Astrocyte (in vitro differentiated cells and primary cell): ENCODE measurements around the gene ARFGEF2.

Experiments
- CTCF ChIP-seq: IDR thresholded peaks from 2 replicates; pipeline ENCODE4 v1.5.1; 2011; ENCODE audit warnings: low read depth, mild to moderate bottlenecking, inconsistent platforms, low read length, moderate library complexity; ENCODE audit not compliant: insufficient read depth
- EZH2 ChIP-seq: IDR thresholded peaks from 2 replicates; pipeline ENCODE4 v1.6.1; 2012; ENCODE audit warnings: mild to moderate bottlenecking, low read length, inconsistent platforms; ENCODE audit not compliant: insufficient read depth

DNA sequence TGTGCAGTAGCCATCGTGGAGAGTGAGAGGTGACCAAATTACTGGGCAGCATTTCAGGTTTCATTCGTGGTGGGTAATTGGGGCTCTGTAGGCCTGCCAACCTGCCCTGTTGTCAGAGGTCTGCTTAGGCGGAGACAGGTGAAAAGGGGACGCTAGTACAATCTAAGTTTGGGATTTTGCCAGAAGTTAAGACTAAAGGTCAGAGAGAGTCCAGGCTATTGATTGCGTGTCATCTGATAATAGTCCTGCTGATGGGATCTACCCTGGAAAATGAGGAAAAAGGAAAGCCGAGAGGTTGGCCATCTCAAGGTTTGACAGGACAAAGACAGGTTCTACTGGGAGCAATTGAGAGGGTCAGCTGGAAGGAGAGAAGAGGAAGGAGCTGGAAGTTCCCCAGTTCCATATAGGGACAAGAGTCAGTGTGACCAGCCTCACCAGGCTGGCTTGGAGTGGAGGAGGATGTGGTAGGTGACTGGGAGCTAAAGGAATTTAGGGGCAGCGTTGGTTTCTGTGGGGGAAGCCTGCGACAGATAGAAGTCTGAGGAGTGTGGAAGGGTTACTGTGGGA lies 10.9 kb downstream of the ARFGEF2 start:
- TF ChIP-seq CTCF (no peak), EZH2 (no peak)
